ENCODE results near the gene EPN1. TPM values are rescaled to one million over a fixed set of nuclear protein-coding genes. Genes with fewer than 3 reads are reported as not detected.
A peak's percentile ranks its signal among the peaks of the same experiment; 100 is the strongest.

EPN1 gene
- polyA plus RNA-seq, 1 experiment: 60.8 TPM

DNA sequence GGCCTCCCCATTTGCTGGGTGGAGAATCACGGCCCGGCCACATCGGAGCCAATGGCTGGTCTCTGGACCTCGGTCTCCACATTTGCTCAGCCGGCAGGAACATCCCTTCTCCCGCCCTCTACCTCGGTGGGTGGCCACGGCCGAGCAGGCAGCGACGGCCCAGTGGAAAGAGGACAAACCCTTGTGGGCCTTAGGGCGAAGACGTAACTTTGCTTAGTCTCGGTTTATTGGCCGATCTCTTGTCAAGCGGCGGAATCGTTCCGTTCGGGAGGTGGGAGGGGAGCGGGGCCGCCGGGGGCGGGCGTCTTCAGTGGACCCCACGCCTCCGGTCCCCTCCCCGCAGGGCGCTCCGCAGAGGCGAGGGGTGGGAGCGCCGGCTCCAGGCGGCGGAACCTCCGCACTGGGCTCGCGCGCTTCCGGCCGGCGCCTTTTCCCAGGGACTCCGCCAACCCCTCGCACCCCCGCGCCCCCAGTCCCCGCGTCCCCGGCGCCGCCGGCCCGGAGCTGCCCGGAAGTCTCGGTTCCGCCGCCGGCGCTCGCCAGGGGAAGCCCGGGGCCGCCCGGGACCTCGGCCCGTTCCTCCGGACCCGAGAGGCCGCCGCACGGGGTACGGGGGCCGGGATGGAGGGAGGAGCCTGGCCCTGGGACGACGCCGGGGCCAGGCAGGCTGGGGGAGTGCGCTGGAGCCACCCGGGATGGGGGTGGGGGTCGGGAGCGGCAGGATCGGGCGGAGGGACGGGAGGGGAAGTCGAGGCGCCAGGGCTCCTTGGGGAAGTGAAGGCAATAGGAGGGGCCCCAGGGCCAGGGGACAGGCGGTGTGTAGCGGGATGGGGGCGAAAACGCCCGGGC, 34.2 kb upstream of the EPN1 start, which contains the start of gene ZNF580:
TSS of gene ZNF580 (plus strand) at position 426 of the 849 bp plus-strand sequence. CDS start 1,507 bp downstream, outside the sequence.
- ChIA-PET POLR2A (interaction anchor here (0.6 to 0.9 kb wide), 2 partner anchors 13 to 162 kb away, joined by 3 to 4 read pairs; no protein-coding TSS in a partner anchor), CTCF (interaction anchor here (1.4 to 2.5 kb wide), 3 partner anchors 14 to 31 kb away, joined by 3 to 9 read pairs (median 8); partner anchors contain the start of gene U2AF2)
- no peak for DNase-seq (ENCODE audit: low read depth)
- Histone ChIP-seq H3K27me3 (ENCODE audit: control insufficient read depth, insufficient read depth, low read length) (no peaks in the 10 kb centered on the region), H3K36me3 (ENCODE audit: control insufficient read depth, insufficient read depth, low read length) (peaks cover 5% of the 10 kb centered on the region), H3K4me3 (ENCODE audit: low read depth, low read length) (peak within 1 kb of the TSS; percentile 75)
- TF ChIP-seq, protein P1, sequence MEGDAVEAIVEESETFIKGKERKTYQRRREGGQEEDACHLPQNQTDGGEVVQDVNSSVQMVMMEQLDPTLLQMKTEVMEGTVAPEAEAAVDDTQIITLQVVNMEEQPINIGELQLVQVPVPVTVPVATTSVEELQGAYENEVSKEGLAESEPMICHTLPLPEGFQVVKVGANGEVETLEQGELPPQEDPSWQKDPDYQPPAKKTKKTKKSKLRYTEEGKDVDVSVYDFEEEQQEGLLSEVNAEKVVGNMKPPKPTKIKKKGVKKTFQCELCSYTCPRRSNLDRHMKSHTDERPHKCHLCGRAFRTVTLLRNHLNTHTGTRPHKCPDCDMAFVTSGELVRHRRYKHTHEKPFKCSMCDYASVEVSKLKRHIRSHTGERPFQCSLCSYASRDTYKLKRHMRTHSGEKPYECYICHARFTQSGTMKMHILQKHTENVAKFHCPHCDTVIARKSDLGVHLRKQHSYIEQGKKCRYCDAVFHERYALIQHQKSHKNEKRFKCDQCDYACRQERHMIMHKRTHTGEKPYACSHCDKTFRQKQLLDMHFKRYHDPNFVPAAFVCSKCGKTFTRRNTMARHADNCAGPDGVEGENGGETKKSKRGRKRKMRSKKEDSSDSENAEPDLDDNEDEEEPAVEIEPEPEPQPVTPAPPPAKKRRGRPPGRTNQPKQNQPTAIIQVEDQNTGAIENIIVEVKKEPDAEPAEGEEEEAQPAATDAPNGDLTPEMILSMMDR (IDR thresholded peaks at IDR 0.05; ENCODE audit: insufficient read depth, low read depth, low read length): no peak

DNA sequence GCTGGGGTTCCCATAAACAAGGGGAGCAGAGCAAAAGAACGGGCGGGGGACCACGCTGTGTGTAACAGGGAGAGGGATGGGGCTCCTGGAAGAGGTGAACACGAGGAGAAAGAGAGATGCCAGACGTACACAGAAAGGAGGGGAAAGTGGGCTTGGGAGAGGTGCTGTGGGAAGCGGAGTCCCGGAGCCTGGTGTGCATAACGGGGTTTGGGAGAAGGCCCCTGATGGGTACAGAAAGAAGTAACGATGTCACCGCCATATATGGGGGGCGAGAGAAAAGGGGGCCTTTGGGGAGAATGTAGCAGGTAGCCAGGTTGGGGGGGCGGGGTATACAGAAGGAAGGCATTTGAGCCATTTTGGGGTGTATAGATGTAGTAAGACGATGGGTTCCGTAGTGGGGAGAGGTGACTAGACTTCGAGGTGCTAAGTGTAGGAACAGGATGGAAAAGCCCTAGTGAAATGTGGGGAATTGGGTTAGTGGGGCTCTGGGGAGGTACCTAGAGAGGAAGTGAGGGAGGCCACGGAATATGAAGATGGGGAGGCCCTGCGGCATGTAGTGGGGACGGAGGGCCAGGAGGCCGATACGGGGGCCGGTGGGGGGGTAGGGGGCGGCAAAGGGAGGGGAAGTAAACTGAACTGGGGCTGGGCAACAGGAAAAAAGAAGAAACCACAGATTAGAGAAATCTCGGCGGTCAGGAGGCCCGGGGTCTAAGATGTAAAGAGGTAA, 33.4 kb upstream of the EPN1 start:
- peaks cover 5% of the 10 kb centered on the region for H3K36me3 ChIP-seq (ENCODE audit: control insufficient read depth, insufficient read depth, low read length)
- H3K27me3 ChIP-seq (ENCODE audit: control insufficient read depth, insufficient read depth, low read length): no peaks in the 10 kb centered on the region
- ChIA-PET CTCF (interaction anchor here (0.9 to 2.7 kb wide), 3 partner anchors 9 to 35 kb away, joined by 3 to 11 read pairs (median 9); partner anchors contain the start of gene U2AF2), POLR2A (interaction anchor here (0.6 kb wide), 1 partner anchor 163 kb away, joined by 3 read pairs; no protein-coding TSS in a partner anchor)
- peak overlapping the region; percentile 75 for H3K4me3 ChIP-seq (ENCODE audit: low read depth, low read length)
- DNase-seq (ENCODE audit: low read depth): no peak
- TF ChIP-seq, protein P1 (IDR thresholded peaks at IDR 0.05; ENCODE audit: insufficient read depth, low read depth, low read length): no peak

DNA sequence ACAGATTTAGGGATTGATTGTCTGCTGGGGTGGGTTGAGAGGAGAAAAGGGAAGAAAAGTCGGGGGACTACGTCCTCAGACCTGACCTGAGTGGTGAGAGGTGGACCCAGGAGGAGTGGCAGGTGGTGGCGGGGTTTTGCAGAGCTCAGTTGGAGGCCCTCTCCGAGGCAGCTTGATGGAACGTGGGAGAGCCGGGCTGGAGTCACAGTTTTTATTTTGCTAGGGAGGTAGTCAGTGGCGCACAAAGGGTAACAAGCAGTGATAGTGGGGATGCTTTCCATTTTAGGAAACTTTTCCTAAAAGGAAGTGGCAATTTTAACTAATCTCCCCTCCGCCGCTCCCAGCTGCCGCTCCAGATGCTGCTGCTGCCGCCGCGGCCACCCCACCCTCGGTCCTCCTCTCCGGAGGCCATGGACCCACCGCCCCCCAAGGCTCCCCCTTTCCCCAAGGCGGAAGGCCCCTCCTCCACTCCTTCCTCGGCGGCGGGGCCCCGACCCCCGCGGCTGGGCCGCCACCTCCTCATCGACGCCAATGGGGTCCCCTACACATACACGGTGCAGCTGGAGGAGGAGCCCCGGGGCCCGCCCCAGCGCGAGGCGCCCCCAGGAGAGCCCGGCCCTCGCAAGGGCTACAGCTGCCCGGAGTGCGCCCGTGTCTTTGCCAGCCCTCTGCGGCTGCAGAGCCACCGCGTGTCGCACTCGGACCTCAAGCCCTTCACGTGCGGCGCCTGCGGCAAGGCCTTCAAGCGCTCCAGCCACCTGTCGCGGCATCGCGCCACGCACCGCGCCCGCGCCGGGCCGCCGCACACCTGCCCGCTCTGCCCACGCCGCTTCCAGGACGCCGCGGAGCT, 32.6 kb upstream of the EPN1 start:
- POLR2A ChIA-PET: no interaction called here
- CTCF ChIA-PET: interaction anchor here (0.9 to 2.7 kb wide), 4 partner anchors 10 to 36 kb away, joined by 3 to 11 read pairs (median 6); partner anchors contain the start of gene U2AF2
- Histone ChIP-seq H3K4me3 (ENCODE audit: low read depth, low read length) (peak overlapping the region; percentile 75), H3K27me3 (ENCODE audit: control insufficient read depth, insufficient read depth, low read length) (no peaks in the 10 kb centered on the region), H3K36me3 (ENCODE audit: control insufficient read depth, insufficient read depth, low read length) (peaks cover 5% of the 10 kb centered on the region)
- DNase-seq (ENCODE audit: low read depth): no peak
- TF ChIP-seq, protein P1 (IDR thresholded peaks at IDR 0.05; ENCODE audit: insufficient read depth, low read depth, low read length): no peak

DNA sequence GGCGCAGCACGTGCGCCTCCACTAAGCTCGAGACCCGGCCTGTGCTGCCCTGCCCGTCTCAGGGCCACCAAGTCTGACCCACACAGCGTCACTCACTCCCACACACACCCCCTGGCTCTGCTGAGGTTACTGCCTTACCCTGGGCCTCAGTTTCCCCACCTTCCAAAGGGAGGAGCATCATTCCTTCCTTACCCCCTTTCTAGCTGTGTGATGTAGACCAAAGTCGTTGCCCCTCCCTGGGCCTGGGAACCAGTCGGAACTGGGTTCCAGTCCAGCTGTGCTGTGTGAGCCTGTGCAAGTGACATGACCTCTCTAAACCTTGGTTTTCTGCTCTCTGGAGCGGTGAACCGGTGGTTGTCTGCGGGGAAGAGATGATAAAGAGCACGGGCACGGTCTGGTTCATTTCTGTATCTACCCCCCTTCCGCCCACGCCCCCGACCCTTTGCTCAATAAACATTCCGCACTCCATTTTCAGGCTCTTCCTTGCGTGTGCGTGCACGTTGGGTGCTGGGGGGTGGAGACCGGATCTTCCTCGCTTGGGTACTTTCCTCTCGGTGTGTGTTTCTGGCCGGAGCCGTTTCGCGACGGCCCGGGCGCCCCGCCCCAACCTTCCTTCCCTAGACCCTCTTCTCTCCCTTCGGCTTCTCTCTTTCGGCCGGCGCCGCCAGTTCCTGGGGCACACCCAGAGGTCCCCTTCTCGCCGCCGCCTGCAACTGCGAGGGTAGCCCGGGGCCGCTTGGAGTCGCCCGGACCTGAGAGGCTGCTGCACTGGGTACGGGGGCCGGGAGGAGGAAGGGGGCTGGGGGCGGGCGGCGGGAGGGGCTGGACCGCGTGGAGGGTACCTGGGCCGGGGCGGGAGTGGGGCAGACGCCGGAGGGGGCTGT, 31.8 kb upstream of the EPN1 start, which contains the start of gene ZNF581:
TSS of gene ZNF581 (plus strand) at position 647 of the 884 bp plus-strand sequence. CDS start 923 bp downstream, outside the sequence.
- Histone ChIP-seq H3K36me3 (ENCODE audit: control insufficient read depth, insufficient read depth, low read length) (peaks cover 5% of the 10 kb centered on the region), H3K27me3 (ENCODE audit: control insufficient read depth, insufficient read depth, low read length) (no peaks in the 10 kb centered on the region), H3K4me3 (ENCODE audit: low read depth, low read length) (peak within 1 kb of the TSS; percentile 75)
- TF ChIP-seq, protein P1 (IDR thresholded peaks at IDR 0.05; ENCODE audit: insufficient read depth, low read depth, low read length): no peak
- DNase-seq (ENCODE audit: low read depth): no peak
- POLR2A ChIA-PET: no interaction called here
- CTCF ChIA-PET: interaction anchor here (1.2 to 2.7 kb wide), 3 partner anchors 10 to 11 kb away, joined by 3 to 11 read pairs (median 9); partner anchors contain the start of gene U2AF2
